H9 (cell line): Measurements from ENCODE around the gene CDC6. TPM values are rescaled to one million over a fixed set of nuclear protein-coding genes. Genes with fewer than 3 reads are reported as not detected.
A peak's percentile ranks its signal among the peaks of the same experiment; 100 is the strongest.

ENCODE experiments used
- DNase-seq: peaks from one replicate; pipeline ENCODE4 v3.0.0-alpha.2; 2017
- H2AFZ ChIP-seq: one replicate; pipeline ENCODE4 v1.6.1; 2013; ENCODE audit warnings: mild to moderate bottlenecking, low read length, control low read depth, moderate library complexity
- H2AK5ac ChIP-seq: 2 replicates; pipeline ENCODE4 v1.6.1; 2013; ENCODE audit warnings: low read length, control low read depth, mixed read lengths; ENCODE audit not compliant: insufficient read length
- H2BK120ac ChIP-seq: one replicate; pipeline ENCODE4 v1.6.1; 2013; ENCODE audit warnings: low read depth, mild to moderate bottlenecking, low read length, control low read depth, inconsistent platforms; ENCODE audit not compliant: poor library complexity, severe bottlenecking
- H2BK12ac ChIP-seq: 2 replicates; pipeline ENCODE4 v1.6.1; 2013; ENCODE audit warnings: low read length, control low read depth, mixed read lengths, low read depth; ENCODE audit not compliant: insufficient read length
- H2BK15ac ChIP-seq: 2 replicates; pipeline ENCODE4 v1.6.1; 2013; ENCODE audit warnings: low read depth, low read length, control low read depth
- H2BK20ac ChIP-seq: one replicate; pipeline ENCODE4 v1.6.1; 2013; ENCODE audit warnings: low read depth, mild to moderate bottlenecking, low read length, control low read depth, inconsistent platforms; ENCODE audit not compliant: poor library complexity, severe bottlenecking
- H2BK5ac ChIP-seq: 2 replicates; pipeline ENCODE4 v1.6.1; 2013; ENCODE audit warnings: low read length, control low read depth, mixed read lengths; ENCODE audit not compliant: insufficient read length
- H3K14ac ChIP-seq: 2 replicates; pipeline ENCODE4 v1.6.1; 2013; ENCODE audit warnings: low read length, control low read depth; ENCODE audit not compliant: insufficient read depth
- H3K18ac ChIP-seq: 2 replicates; pipeline ENCODE4 v1.6.1; 2013; ENCODE audit warnings: low read depth, mild to moderate bottlenecking, mixed read lengths, low read length, control low read depth; ENCODE audit not compliant: insufficient read length
- H3K23ac ChIP-seq: 2 replicates; pipeline ENCODE4 v1.6.1; 2013; ENCODE audit warnings: low read length, control low read depth, mixed read lengths, low read depth; ENCODE audit not compliant: insufficient read length
- H3K23me2 ChIP-seq: 2 replicates; pipeline ENCODE4 v1.6.1; 2013; ENCODE audit warnings: low read depth, mild to moderate bottlenecking, mixed read lengths, low read length, control low read depth; ENCODE audit not compliant: insufficient read length, poor library complexity, severe bottlenecking
- H3K27ac ChIP-seq: 2 replicates; pipeline ENCODE4 v1.5.1; 2013; ENCODE audit warnings: low read length, control low read depth, mixed read lengths, low read depth; ENCODE audit not compliant: insufficient read length
- H3K27me3 ChIP-seq: 2 replicates; pipeline ENCODE4 v1.6.1; 2013; ENCODE audit warnings: low read length, control low read depth, inconsistent platforms; ENCODE audit not compliant: insufficient read depth
- H3K4ac ChIP-seq: 2 replicates; pipeline ENCODE4 v1.6.1; 2013; ENCODE audit warnings: low read depth, mild to moderate bottlenecking, control low read depth, inconsistent platforms, low read length, moderate library complexity
- H3K4me1 ChIP-seq: 2 replicates; pipeline ENCODE4 v1.6.1; 2013; ENCODE audit warnings: low read length, control low read depth, inconsistent platforms; ENCODE audit not compliant: insufficient read depth
- H3K4me2 ChIP-seq: 2 replicates; pipeline ENCODE4 v1.6.1; 2013; ENCODE audit warnings: low read length, control low read depth, mixed read lengths; ENCODE audit not compliant: insufficient read length, insufficient read depth
- H3K56ac ChIP-seq: 2 replicates; pipeline ENCODE4 v1.6.1; 2013; ENCODE audit warnings: low read depth, mild to moderate bottlenecking, mixed read lengths, low read length, control low read depth; ENCODE audit not compliant: insufficient read length
- H3K79me1 ChIP-seq: 2 replicates; pipeline ENCODE4 v1.6.1; 2013; ENCODE audit warnings: low read depth, mild to moderate bottlenecking, moderate library complexity, low read length, control low read depth, inconsistent platforms; ENCODE audit not compliant: insufficient read depth, poor library complexity, severe bottlenecking
- H3K79me2 ChIP-seq: 2 replicates; pipeline ENCODE4 v1.6.1; 2013; ENCODE audit warnings: low read length, control low read depth, inconsistent platforms; ENCODE audit not compliant: insufficient read depth
- H3K9ac ChIP-seq: 2 replicates; pipeline ENCODE4 v1.6.1; 2013; ENCODE audit warnings: low read length, control low read depth, mixed read lengths; ENCODE audit not compliant: insufficient read length; ENCODE audit errors: extremely low read depth
- H3K9me3 ChIP-seq: one replicate; pipeline ENCODE4 v1.6.1; 2013; ENCODE audit warnings: low read depth, low read length, inconsistent platforms; ENCODE audit not compliant: control insufficient read depth
- H3T11ph ChIP-seq: one replicate; pipeline ENCODE4 v1.6.1; 2013; ENCODE audit warnings: mild to moderate bottlenecking, low read length, control low read depth, inconsistent platforms
- H4K20me1 ChIP-seq: one replicate; pipeline ENCODE4 v1.6.1; 2013; ENCODE audit not compliant: control insufficient read depth, insufficient read length, insufficient read depth
- H4K5ac ChIP-seq: 2 replicates; pipeline ENCODE4 v1.6.1; 2013; ENCODE audit warnings: low read depth, mild to moderate bottlenecking, mixed read lengths, low read length, control low read depth; ENCODE audit not compliant: insufficient read length
- H4K8ac ChIP-seq: replicated peaks from 2 replicates; pipeline ENCODE4 v1.6.1; 2013; ENCODE audit warnings: low read length, control low read depth, mixed read lengths, low read depth; ENCODE audit not compliant: insufficient read length
- H4K91ac ChIP-seq: 2 replicates; pipeline ENCODE4 v1.6.1; 2013; ENCODE audit warnings: low read depth, mild to moderate bottlenecking, moderate library complexity, mixed read lengths, low read length, control low read depth; ENCODE audit not compliant: insufficient read length
- H3K27ac Mint-ChIP-seq, 3 experiments: 2 replicates in 2 of 3; 3 replicates in 1 of 3; pipeline ENCODE4 v1.8.0; 2020 to 2021; ENCODE audit warnings: mixed read lengths in 3 of 3, mild to moderate bottlenecking in 1 of 3, moderate library complexity in 1 of 3
- H3K27me3 Mint-ChIP-seq: 2 replicates; pipeline ENCODE4 v1.8.0; 2021; ENCODE audit warnings: low read depth, mild to moderate bottlenecking, moderate library complexity, mixed read lengths
- H3K36me3 Mint-ChIP-seq, 3 experiments: 2 replicates in 2 of 3; 3 replicates in 1 of 3; pipeline ENCODE4 v1.8.0; 2020 to 2021; ENCODE audit warnings: low read depth in 3 of 3, mixed read lengths in 3 of 3; ENCODE audit not compliant: insufficient read depth in 1 of 3
- H3K4me1 Mint-ChIP-seq, 2 experiments: 2 replicates each; pipeline ENCODE4 v1.8.0; 2020; ENCODE audit warnings: mixed read lengths in 2 of 2
- H3K4me3 Mint-ChIP-seq, 2 experiments: 2 replicates in 1 of 2; 3 replicates in 1 of 2; pipeline ENCODE4 v1.8.0; 2020 to 2021; ENCODE audit warnings: mild to moderate bottlenecking in 2 of 2, mixed read lengths in 2 of 2, moderate library complexity in 1 of 2
- H3K9me3 Mint-ChIP-seq, 2 experiments: 2 replicates in 1 of 2; 3 replicates in 1 of 2; pipeline ENCODE4 v1.8.0; 2020; ENCODE audit warnings: mild to moderate bottlenecking in 2 of 2, mixed read lengths in 2 of 2, moderate library complexity in 1 of 2
- WGBS: extraction: QIAGEN DNeasy Blood & Tissue Kit; methylation state at CpG from one replicate; pipeline ENCODE4 v1.1.7; 2013; ENCODE audit warnings: missing lambda C conversion rate, low lambda C conversion rate, mixed read lengths; ENCODE audit not compliant: insufficient read length; ENCODE audit errors: extremely low coverage; 5-methylcytosine and 5-hydroxymethylcytosine counted together
- total RNA-seq: library from RNA; stranded (reverse); gene quantifications from 2 replicates; pipeline ENCODE4 v1.2.1, GENCODE V29; 2021
- TF ChIP-seq, protein P1 (sequence below): fragments of 200-600 bp; sonication (generic); conservative IDR thresholded peaks from 3 replicates; pipeline ENCODE4 v1.8.0; 2021; ENCODE audit warnings: antibody characterized with exemption, mild to moderate bottlenecking

Gene CDC6
- total RNA-seq, 1 experiment from 2014 or later = 131 TPM

DNA sequence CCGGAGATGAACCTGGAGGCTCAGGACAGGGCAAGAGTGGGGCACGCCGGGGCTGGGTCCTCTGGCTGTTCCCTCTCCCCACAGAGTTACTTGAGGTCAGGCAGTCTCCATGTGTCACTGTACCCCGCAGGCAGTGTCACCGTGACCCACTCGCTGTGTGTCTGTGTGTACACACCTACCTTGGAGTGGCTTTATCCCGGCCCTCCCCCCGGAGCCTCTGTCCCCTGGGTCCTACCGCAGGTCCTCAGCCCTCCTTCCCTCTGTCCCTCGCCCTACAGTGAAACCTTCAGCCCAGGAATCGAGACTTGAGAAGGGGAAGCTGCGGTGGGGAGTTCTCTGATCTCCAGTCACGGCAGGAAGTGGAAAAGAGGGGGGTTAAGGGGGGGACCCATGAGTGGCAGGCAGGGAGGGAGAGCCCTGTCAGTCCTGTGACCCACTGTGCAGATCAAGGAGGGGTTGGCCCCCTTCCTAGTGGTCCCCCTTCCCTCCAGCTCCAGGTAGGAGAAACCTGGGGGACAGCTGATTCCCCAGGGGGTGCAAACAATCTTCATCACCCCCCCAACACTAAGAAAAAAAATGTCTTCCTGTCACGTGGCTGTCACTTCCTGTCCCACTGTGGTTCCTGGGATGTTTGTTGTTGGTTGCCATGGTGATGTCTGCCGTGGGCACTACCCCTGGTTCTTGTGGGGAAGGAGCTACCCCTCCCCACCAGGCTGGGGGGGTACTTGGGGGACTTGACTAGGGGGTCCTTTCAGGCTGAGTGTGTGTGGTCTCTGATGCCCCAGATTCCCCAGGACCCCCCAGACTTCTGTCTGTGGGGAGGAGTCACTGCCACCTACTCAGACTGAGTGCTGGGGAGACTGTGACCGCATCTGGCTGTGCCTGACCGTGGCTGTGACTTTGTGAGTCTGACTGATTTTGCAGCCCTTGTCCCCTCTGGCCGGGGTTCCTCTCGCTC lies 35.0 kb downstream of the CDC6 start:
- Histone ChIP-seq H2BK15ac (no peak overlapping the region), H3K79me1 (no peaks in the 10 kb centered on the region), H4K91ac (peak overlapping the region; percentile 15), H3K4me2 (no peak overlapping the region), H3K56ac (no peak overlapping the region), H3T11ph (no peak overlapping the region), H3K79me2 (peaks cover 3% of the 10 kb centered on the region; the same call in 1 of the 2 replicates), H2AK5ac (no peak overlapping the region), H4K5ac (no peak overlapping the region), H3K4me1 (peaks cover 5% of the 10 kb centered on the region; the same call in 1 of the 2 replicates), H3K23me2 (peaks cover 11% of the 10 kb centered on the region), H4K20me1 (no peaks in the 10 kb centered on the region), H3K23ac (no peak overlapping the region), H3K27me3 (peaks cover 5% of the 10 kb centered on the region; the same call in 1 of the 2 replicates), H3K4ac (0 out of 2 replicates have a peak overlapping the region, but pooled peaks have one; percentile 3), H3K9me3 (no peaks in the 10 kb centered on the region), H3K18ac (peak overlapping the region; percentile 23), H3K14ac (peak overlapping the region; percentile 33; the same call in 1 of the 2 replicates), H3K27ac (no peak overlapping the region), H4K8ac (no peak overlapping the region), H2BK20ac (no peak overlapping the region), H2AFZ (no peak overlapping the region), H3K9ac (no peak overlapping the region), H2BK5ac (no peak overlapping the region), H2BK12ac (no peak overlapping the region), H2BK120ac (no peak overlapping the region)
- H3K4me1 Mint-ChIP-seq = peaks cover 39 to 56% of the 10 kb centered on the region in 2 experiments
- WGBS = no CpG with 5 or more reads among the region's 19 CpGs
- no peaks in the 10 kb centered on the region for H3K36me3 Mint-ChIP-seq
- peak overlapping the region in 1 of 3 experiments; percentile 87; a peak in 2 of 7 replicates for H3K27ac Mint-ChIP-seq
- H3K4me3 Mint-ChIP-seq = peak overlapping the region in 1 of 2 experiments; percentile 42; a peak in 1 of 5 replicates
- no peaks in the 10 kb centered on the region for H3K9me3 Mint-ChIP-seq
- TF ChIP-seq, protein P1, sequence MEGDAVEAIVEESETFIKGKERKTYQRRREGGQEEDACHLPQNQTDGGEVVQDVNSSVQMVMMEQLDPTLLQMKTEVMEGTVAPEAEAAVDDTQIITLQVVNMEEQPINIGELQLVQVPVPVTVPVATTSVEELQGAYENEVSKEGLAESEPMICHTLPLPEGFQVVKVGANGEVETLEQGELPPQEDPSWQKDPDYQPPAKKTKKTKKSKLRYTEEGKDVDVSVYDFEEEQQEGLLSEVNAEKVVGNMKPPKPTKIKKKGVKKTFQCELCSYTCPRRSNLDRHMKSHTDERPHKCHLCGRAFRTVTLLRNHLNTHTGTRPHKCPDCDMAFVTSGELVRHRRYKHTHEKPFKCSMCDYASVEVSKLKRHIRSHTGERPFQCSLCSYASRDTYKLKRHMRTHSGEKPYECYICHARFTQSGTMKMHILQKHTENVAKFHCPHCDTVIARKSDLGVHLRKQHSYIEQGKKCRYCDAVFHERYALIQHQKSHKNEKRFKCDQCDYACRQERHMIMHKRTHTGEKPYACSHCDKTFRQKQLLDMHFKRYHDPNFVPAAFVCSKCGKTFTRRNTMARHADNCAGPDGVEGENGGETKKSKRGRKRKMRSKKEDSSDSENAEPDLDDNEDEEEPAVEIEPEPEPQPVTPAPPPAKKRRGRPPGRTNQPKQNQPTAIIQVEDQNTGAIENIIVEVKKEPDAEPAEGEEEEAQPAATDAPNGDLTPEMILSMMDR = no peak
- peaks cover 37% of the 10 kb centered on the region for H3K27me3 Mint-ChIP-seq
- peak; percentile 65 for DNase-seq
